Measurements from ENCODE around the gene ISLR. TPM values are rescaled to one million over a fixed set of nuclear protein-coding genes. Genes with fewer than 3 reads are reported as not detected.

The ISLR gene
- total RNA-seq, 1 experiment from 2014 or later: 0.12 TPM

DNA sequence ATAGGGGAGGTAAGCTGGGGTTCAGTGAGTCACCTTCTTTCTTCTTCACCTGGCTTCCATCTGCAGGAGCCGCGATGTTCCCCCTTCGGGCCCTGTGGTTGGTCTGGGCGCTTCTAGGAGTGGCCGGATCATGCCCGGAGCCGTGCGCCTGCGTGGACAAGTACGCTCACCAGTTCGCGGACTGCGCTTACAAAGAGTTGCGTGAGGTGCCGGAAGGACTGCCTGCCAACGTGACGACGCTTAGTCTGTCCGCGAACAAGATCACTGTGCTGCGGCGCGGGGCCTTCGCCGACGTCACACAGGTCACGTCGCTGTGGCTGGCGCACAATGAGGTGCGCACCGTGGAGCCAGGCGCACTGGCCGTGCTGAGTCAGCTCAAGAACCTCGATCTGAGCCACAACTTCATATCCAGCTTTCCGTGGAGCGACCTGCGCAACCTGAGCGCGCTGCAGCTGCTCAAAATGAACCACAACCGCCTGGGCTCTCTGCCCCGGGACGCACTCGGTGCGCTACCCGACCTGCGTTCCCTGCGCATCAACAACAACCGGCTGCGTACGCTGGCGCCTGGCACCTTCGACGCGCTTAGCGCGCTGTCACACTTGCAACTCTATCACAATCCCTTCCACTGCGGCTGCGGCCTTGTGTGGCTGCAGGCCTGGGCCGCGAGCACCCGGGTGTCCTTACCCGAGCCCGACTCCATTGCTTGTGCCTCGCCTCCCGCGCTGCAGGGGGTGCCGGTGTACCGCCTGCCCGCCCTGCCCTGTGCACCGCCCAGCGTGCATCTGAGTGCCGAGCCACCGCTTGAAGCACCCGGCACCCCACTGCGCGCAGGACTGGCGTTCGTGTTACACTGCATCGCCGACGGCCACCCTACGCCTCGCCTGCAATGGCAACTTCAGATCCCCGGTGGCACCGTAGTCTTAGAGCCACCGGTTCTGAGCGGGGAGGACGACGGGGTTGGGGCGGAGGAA is 40.5 kb upstream of the ISLR start:
- H3K9ac ChIP-seq (ENCODE audit: low read length): no peak overlapping the region
- BruUV-seq (replicated peaks): no TSS peak
- no peaks in the 10 kb centered on the region for H3K9me3 ChIP-seq (ENCODE audit: control insufficient read depth in 1 of 2, insufficient read depth in 1 of 2, low read depth in 1 of 2, low read length in 2 of 2)
- H3K36me3 ChIP-seq (ENCODE audit: control insufficient read depth in 1 of 2, insufficient read depth in 2 of 2, low read length in 2 of 2): no peaks in the 10 kb centered on the region
- H3K27me3 ChIP-seq (ENCODE audit: insufficient read depth, low read length): no peaks in the 10 kb centered on the region
- ChIA-PET CTCF (no interaction called here), RAD21 (ENCODE audit: low non-redundant PET in 1 of 2, low total read pairs in 2 of 2, uncharacterized antibody in 2 of 2, unreplicated experiment in 2 of 2) (interaction anchor here in 1 of 2 experiments (1.5 kb wide), 1 partner anchor 175 kb away, joined by 4 read pairs; no protein-coding TSS in a partner anchor), POLR2A (no interaction called here)
- H3K79me2 ChIP-seq (ENCODE audit: insufficient read depth, low read length): no peaks in the 10 kb centered on the region
- ATAC-seq (peak; percentile 57), DNase-seq (ENCODE audit: low read depth, low spot score) (no peak)
- intact Hi-C loops (cut with micrococcal nuclease): no loop called here
- H3K4me1 ChIP-seq (ENCODE audit: control insufficient read depth in 1 of 2, insufficient read depth in 2 of 2, low read length in 2 of 2): peaks cover 0 to under 1% of the 10 kb centered on the region in 2 experiments; a peak in 1 of 4 replicates
- TF ChIP-seq RAD21 (IDR thresholded peaks at IDR 0.05; ENCODE audit: low read depth): peak; percentile 46; the same call in 1 of the 2 replicates
- no peak for TF ChIP-seq SRF (IDR thresholded peaks at IDR 0.05; ENCODE audit: low read depth)
- TF ChIP-seq, protein P1, sequence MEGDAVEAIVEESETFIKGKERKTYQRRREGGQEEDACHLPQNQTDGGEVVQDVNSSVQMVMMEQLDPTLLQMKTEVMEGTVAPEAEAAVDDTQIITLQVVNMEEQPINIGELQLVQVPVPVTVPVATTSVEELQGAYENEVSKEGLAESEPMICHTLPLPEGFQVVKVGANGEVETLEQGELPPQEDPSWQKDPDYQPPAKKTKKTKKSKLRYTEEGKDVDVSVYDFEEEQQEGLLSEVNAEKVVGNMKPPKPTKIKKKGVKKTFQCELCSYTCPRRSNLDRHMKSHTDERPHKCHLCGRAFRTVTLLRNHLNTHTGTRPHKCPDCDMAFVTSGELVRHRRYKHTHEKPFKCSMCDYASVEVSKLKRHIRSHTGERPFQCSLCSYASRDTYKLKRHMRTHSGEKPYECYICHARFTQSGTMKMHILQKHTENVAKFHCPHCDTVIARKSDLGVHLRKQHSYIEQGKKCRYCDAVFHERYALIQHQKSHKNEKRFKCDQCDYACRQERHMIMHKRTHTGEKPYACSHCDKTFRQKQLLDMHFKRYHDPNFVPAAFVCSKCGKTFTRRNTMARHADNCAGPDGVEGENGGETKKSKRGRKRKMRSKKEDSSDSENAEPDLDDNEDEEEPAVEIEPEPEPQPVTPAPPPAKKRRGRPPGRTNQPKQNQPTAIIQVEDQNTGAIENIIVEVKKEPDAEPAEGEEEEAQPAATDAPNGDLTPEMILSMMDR (IDR thresholded peaks at IDR 0.05 in 2 of 3, conservative IDR thresholded peaks at IDR 0.05 in 1 of 3; ENCODE audit: borderline replicate concordance in 1 of 3, insufficient read depth in 1 of 3, low read depth in 2 of 3, low read length in 2 of 3): peak in 2 of 3 experiments; percentile 8 to 16; a peak in 2 of 6 replicates
- H3K4me3 ChIP-seq (replicated peaks in 1 of 2; ENCODE audit: low read depth in 1 of 2, low read length in 2 of 2): no peak overlapping the region
- no peak overlapping the region for H3K27ac ChIP-seq (ENCODE audit: low read depth, low read length)
- no peak overlapping the region for H3K4me2 ChIP-seq (ENCODE audit: low read length)
- no peaks in the 10 kb centered on the region for H4K20me1 ChIP-seq (ENCODE audit: insufficient read depth)
- H2AFZ ChIP-seq (ENCODE audit: low read depth, low read length, poor library complexity, severe bottlenecking): no peak overlapping the region
- no peaks in the 10 kb centered on the region for H3K9me2 ChIP-seq (ENCODE audit: insufficient read depth)

- no peaks in the 10 kb centered on the region for H3K9me2 ChIP-seq (ENCODE audit: insufficient read depth)
- no peaks in the 10 kb centered on the region for H3K36me3 ChIP-seq (ENCODE audit: control insufficient read depth in 1 of 2, insufficient read depth in 2 of 2, low read length in 2 of 2)
- no peak overlapping the region for H3K4me2 ChIP-seq (ENCODE audit: low read length)
- DNase-seq (ENCODE audit: low read depth, low spot score) (no peak), ATAC-seq (no peak)
- no peaks in the 10 kb centered on the region for H4K20me1 ChIP-seq (ENCODE audit: insufficient read depth)
- no peak overlapping the region for H3K9ac ChIP-seq (ENCODE audit: low read length)
- no peak overlapping the region for H2AFZ ChIP-seq (ENCODE audit: low read depth, low read length, poor library complexity, severe bottlenecking)
- no peaks in the 10 kb centered on the region for H3K9me3 ChIP-seq (ENCODE audit: control insufficient read depth in 1 of 2, insufficient read depth in 1 of 2, low read depth in 1 of 2, low read length in 2 of 2)
- no peaks in the 10 kb centered on the region for H3K79me2 ChIP-seq (ENCODE audit: insufficient read depth, low read length)
- no peaks in the 10 kb centered on the region for H3K27me3 ChIP-seq (ENCODE audit: insufficient read depth, low read length)
- intact Hi-C loops (cut with micrococcal nuclease): no loop called here
- CTCF ChIA-PET: interaction anchor here (0.8 to 1.2 kb wide), 2 partner anchors 174 to 187 kb away, joined by 3 to 6 read pairs; no protein-coding TSS in a partner anchor
- H3K4me1 ChIP-seq (ENCODE audit: control insufficient read depth in 1 of 2, insufficient read depth in 2 of 2, low read length in 2 of 2): no peaks in the 10 kb centered on the region
- POLR2A ChIA-PET: no interaction called here
- RAD21 ChIA-PET (ENCODE audit: low non-redundant PET in 1 of 2, low total read pairs in 2 of 2, uncharacterized antibody in 2 of 2, unreplicated experiment in 2 of 2): no interaction called here
- no TSS peak for BruUV-seq (replicated peaks)
- no peak overlapping the region for H3K4me3 ChIP-seq (replicated peaks in 1 of 2; ENCODE audit: low read depth in 1 of 2, low read length in 2 of 2)
- no peak overlapping the region for H3K27ac ChIP-seq (ENCODE audit: low read depth, low read length)
- TF ChIP-seq RAD21 (IDR thresholded peaks at IDR 0.05; ENCODE audit: low read depth) (no peak), TCF7L2 (IDR thresholded peaks at IDR 0.05; ENCODE audit: borderline replicate concordance, extremely low read depth, insufficient read depth, insufficient read length) (no peak), ZFX (IDR thresholded peaks at IDR 0.05) (no peak), POLR2A (IDR thresholded peaks at IDR 0.05; ENCODE audit: borderline replicate concordance, extremely low read depth, insufficient read depth, insufficient read length) (no peak), EZH2phosphoT487 (IDR thresholded peaks at IDR 0.05; ENCODE audit: borderline replicate concordance) (no peak), YY1 (IDR thresholded peaks at IDR 0.05; ENCODE audit: extremely low read depth, insufficient replicate concordance, low read depth, low read length) (no peak), EGR1 (IDR thresholded peaks at IDR 0.05; ENCODE audit: low read depth) (no peak), ZNF274 (IDR thresholded peaks at IDR 0.05; ENCODE audit: low read depth, low read length) (no peak)
- TF ChIP-seq, protein P1 (IDR thresholded peaks at IDR 0.05 in 2 of 3, conservative IDR thresholded peaks at IDR 0.05 in 1 of 3; ENCODE audit: borderline replicate concordance in 1 of 3, insufficient read depth in 1 of 3, low read depth in 2 of 3, low read length in 2 of 3): no peak
Measured at GRCh38 chr15:74133694-74134386, 39.7 kb upstream of the ISLR start.

Measured in HCT116 (cell line).